Measurements from ENCODE around the gene ROPN1L.

DNA sequence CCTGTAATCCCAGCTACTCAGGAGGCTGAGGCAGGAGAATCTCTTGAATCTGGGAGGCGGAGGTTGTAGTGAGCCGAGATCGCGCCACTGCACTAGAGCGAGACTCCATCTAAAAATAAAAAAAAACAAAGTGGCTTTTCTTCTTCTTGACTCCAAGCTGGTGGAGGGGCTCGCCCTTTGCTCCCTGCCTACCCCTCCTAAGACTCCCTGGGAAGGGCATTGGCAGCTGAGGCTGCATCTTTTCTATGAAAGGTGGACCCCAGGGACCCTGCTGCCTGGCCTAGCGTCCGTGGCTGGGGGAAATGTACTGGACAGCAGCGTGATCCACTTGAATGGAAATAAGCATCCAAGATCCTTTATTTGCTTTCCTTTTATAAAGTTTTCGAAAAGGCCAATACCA is 24.0 kb downstream of the ROPN1L start:
- TF ChIP-seq, protein P1, sequence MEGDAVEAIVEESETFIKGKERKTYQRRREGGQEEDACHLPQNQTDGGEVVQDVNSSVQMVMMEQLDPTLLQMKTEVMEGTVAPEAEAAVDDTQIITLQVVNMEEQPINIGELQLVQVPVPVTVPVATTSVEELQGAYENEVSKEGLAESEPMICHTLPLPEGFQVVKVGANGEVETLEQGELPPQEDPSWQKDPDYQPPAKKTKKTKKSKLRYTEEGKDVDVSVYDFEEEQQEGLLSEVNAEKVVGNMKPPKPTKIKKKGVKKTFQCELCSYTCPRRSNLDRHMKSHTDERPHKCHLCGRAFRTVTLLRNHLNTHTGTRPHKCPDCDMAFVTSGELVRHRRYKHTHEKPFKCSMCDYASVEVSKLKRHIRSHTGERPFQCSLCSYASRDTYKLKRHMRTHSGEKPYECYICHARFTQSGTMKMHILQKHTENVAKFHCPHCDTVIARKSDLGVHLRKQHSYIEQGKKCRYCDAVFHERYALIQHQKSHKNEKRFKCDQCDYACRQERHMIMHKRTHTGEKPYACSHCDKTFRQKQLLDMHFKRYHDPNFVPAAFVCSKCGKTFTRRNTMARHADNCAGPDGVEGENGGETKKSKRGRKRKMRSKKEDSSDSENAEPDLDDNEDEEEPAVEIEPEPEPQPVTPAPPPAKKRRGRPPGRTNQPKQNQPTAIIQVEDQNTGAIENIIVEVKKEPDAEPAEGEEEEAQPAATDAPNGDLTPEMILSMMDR (IDR thresholded peaks at IDR 0.05; ENCODE audit: borderline replicate concordance, extremely low read depth, low read length, poor library complexity, severe bottlenecking): no peak
- no peak for TF ChIP-seq EZH2 (IDR thresholded peaks at IDR 0.05; ENCODE audit: borderline replicate concordance, low read depth, low read length, severe bottlenecking)

Measured in DND-41 (cell line).